Muscle of leg (tissue), 11 donors: ENCODE data around the gene GGT6. TPM values are rescaled to one million over a fixed set of nuclear protein-coding genes. Genes with fewer than 3 reads are reported as not detected.
A peak's percentile ranks its signal among the peaks of the same experiment; 100 is the strongest.

ENCODE experiments used
- DNase-seq: peaks from one replicate; pipeline ENCODE4 v3.0.0; 2013
- H3K27ac ChIP-seq: one replicate; pipeline ENCODE4 v1.5.1; 2013; ENCODE audit warnings: mild to moderate bottlenecking, low read length, control low read depth
- H3K27me3 ChIP-seq: one replicate; pipeline ENCODE4 v1.6.1; 2013; ENCODE audit warnings: low read length; ENCODE audit not compliant: control insufficient read depth, insufficient read depth
- H3K36me3 ChIP-seq: one replicate; pipeline ENCODE4 v1.6.1; 2013; ENCODE audit warnings: low read length; ENCODE audit not compliant: control insufficient read depth, insufficient read depth
- H3K4me1 ChIP-seq: one replicate; pipeline ENCODE4 v1.6.1; 2013; ENCODE audit warnings: low read length; ENCODE audit not compliant: control insufficient read depth, insufficient read depth
- H3K4me3 ChIP-seq: one replicate; pipeline ENCODE4 v1.5.1; 2013; ENCODE audit warnings: low read length, control low read depth
- H3K9me3 ChIP-seq: replicated peaks from 2 replicates; pipeline ENCODE4 v1.6.1; 2013; ENCODE audit warnings: low read depth, low read length; ENCODE audit not compliant: control insufficient read depth
- WGBS: methylation state at CpG from one replicate; pipeline ENCODE4 v1.1.5; 2013; ENCODE audit warnings: missing lambda C conversion rate; ENCODE audit not compliant: insufficient coverage; 5-methylcytosine and 5-hydroxymethylcytosine counted together
- polyA plus RNA-seq, 8 donors: library from polyadenylated mRNA; unstranded; fragments of 120-200 nt; gene quantifications; one replicate each; pipeline versions ENCODE4 v1.2.1 to v1.2.3, GENCODE V29; 2013; ENCODE audit warnings: inconsistent platforms in 1 of 8, low replicate concordance in 1 of 8; ENCODE audit not compliant: insufficient read length in 8 of 8, insufficient read depth in 1 of 8
- total RNA-seq: library from RNA; stranded (reverse); fragments of 120-200 nt; gene quantifications from one replicate; pipeline ENCODE4 v1.2.4, GENCODE V29; 2013

Gene GGT6
- total and polyA plus RNA-seq, 9 donors = 0.04 to 3.2 (median 0.10) TPM

DNA sequence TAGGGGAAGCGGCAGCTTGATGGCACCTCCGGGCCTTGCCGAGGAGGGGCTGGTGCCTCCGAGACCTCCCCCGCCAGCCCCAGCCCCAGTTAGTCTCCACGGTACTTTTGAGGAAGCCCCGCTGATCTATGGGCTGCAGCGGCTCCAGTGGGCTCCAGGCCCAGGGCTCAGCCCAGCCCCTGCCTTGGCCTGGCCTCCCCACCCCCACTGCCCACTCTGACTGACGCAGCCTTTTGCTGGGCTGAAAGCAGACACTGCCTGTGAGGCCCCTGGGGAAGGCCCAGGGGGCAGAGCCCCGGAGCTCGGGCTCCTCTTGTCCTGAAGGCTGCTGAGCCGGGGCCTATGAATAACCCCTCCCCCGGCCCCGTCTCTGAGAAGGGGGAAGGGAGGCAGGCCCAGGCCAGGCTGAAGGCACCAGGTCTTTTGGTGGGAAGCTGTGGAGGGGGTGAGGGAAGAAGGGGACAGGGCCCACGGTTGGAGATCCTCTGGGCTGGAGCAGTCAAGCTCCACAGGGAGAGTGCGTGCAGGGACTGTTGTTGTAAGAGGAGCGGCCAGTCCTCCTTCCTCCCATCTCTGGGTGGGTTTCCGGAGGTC is 16.4 kb upstream of the GGT6 start:
- H3K4me1 ChIP-seq = peaks cover 29% of the 10 kb centered on the region
- no peaks in the 10 kb centered on the region for H3K36me3 ChIP-seq
- no peaks in the 10 kb centered on the region for H3K9me3 ChIP-seq
- peak; percentile 62 for DNase-seq
- 21% methylated on average over 14 of the region's 18 CpGs for WGBS
- H3K27me3 ChIP-seq = peaks cover 2% of the 10 kb centered on the region
- peak overlapping the region; percentile 80 for H3K27ac ChIP-seq
- no peak overlapping the region for H3K4me3 ChIP-seq

DNA sequence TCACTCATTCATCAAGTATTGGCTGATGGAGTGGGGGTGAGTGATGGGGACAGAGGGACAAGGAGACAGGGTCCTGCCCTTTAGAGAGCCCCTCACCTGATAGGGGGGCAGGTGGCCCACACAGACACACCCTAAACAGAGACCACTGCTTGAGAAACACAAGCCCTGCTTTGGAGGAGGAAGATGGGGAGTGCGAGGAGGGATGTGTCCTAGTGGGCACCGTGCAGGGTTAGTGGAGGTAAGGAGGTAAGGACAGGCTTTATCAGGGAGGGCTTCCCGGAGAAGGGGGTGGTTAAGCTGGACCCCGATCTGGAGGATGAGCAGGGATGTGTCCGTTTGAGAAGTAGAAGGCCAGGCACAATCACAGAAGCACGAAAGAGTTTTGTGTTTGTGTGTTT is 15.8 kb upstream of the GGT6 start:
- Histone ChIP-seq H3K4me3 (no peak overlapping the region), H3K4me1 (peaks cover 29% of the 10 kb centered on the region), H3K27me3 (no peaks in the 10 kb centered on the region), H3K27ac (peak overlapping the region; percentile 80), H3K36me3 (no peaks in the 10 kb centered on the region), H3K9me3 (no peaks in the 10 kb centered on the region)
- WGBS = 59% methylated on average over 6 of the region's 6 CpGs
- no peak for DNase-seq

DNA sequence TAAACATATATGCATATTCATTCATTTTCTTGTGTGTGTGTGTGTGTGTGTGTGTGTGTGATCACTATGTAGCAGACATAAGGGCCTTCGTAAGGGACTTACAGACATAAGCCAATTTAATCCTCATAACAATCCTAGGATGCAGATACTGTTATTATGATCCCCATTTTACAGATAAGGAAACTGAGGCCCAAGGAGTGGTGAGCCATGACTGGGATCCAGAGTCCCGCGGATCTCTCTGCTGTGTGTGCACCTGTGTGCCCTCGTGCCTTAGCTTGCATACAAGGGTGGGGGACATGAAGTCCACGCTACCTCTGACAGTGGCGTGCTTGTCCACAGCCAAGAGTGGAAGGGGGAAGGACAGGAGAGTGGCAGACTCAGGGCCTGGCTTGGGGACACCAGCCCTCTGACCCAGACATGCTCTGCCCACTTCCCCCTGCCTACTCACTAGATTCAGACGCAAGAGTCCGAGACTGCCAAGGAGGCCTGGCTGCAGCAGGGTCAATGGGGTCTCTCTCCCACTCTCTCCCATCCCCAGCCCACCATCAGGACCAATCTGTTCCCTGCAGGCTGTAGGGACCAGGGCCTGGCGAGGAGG is 14.2 kb upstream of the GGT6 start:
- H3K4me1 ChIP-seq = peaks cover 29% of the 10 kb centered on the region
- WGBS = 100% methylated on average over 5 of the region's 9 CpGs
- DNase-seq = no peak

DNA sequence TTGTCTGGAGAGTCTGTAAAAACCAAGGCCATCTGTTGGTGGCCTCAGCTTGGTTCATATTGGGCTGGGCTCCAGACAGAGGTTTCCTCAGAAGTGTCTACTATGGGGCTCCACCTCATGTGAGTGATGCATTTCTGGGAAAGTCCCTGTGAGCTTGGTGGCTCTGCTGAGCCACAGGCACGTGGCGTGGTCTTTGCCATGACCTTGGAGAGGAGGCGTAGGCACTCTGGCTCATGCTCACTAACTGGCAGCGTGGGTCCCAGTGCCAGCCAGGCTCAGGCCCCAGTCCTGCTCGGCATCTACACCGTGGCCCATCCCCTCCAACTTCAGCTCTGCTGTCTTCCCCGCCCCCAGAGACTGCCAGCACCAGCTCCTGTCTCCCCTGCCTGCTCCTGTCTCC is 13.3 kb upstream of the GGT6 start:
- WGBS = 56% methylated on average over 6 of the region's 7 CpGs
- H3K27ac ChIP-seq = no peak overlapping the region
- no peaks in the 10 kb centered on the region for H3K36me3 ChIP-seq
- no peak overlapping the region for H3K4me3 ChIP-seq
- no peak for DNase-seq
- no peaks in the 10 kb centered on the region for H3K27me3 ChIP-seq
- no peaks in the 10 kb centered on the region for H3K9me3 ChIP-seq
- H3K4me1 ChIP-seq = peaks cover 29% of the 10 kb centered on the region

More for the DNA sequence above, 14.2 kb upstream of the GGT6 start:
- Histone ChIP-seq H3K36me3 (no peaks in the 10 kb centered on the region), H3K27me3 (no peaks in the 10 kb centered on the region), H3K27ac (no peak overlapping the region), H3K9me3 (no peaks in the 10 kb centered on the region), H3K4me3 (no peak overlapping the region)

DNA sequence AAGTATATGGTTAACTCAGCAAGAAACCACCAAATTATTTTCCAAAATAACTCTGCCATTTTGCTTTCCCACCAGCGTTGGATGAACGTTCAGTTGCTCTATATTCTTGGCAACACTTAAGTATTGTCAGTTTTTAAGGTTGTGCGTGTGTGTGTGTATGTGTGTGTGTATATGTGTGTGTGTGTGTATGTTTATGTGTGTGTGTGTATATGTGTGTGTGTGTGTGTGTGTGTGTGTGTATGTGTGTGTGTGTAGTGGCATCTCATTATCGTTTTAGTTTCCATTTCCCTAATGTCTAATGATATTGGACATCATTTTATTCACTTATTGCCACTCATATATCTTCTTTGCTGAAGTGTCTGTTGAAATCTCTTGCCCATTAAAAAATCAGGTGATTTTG is 12.7 kb upstream of the GGT6 start:
- DNase-seq = no peak
- Histone ChIP-seq H3K4me1 (peaks cover 29% of the 10 kb centered on the region), H3K36me3 (no peaks in the 10 kb centered on the region), H3K27ac (no peak overlapping the region), H3K27me3 (no peaks in the 10 kb centered on the region), H3K9me3 (no peaks in the 10 kb centered on the region), H3K4me3 (no peak overlapping the region)
- WGBS = 80% methylated on average over 1 of the region's 4 CpGs

DNA sequence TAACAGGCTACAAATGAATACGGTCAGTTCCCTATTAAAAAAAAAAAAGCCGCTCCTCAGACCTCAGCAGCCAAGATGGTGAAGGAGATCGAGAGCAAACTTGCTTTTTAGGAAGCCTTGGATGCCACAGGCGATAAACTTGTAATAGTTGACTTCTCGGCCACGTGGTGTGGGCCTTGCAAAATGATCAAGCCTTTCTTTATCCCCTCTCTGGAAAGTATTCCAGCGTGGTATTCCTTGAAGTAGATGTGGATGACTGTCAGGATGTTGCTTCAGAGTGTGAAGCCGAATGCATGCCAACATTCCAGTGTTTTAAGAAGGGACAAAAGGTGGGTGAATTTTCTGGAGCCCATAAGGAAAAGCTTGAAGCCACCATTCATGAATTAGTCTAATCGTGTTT is 11.8 kb upstream of the GGT6 start:
- H3K9me3 ChIP-seq = no peaks in the 10 kb centered on the region
- H3K4me3 ChIP-seq = no peak overlapping the region
- H3K36me3 ChIP-seq = no peaks in the 10 kb centered on the region
- no peaks in the 10 kb centered on the region for H3K27me3 ChIP-seq
- WGBS = 47% methylated on average over 2 of the region's 9 CpGs
- no peak for DNase-seq
- peaks cover 22% of the 10 kb centered on the region for H3K4me1 ChIP-seq
- H3K27ac ChIP-seq = no peak overlapping the region

DNA sequence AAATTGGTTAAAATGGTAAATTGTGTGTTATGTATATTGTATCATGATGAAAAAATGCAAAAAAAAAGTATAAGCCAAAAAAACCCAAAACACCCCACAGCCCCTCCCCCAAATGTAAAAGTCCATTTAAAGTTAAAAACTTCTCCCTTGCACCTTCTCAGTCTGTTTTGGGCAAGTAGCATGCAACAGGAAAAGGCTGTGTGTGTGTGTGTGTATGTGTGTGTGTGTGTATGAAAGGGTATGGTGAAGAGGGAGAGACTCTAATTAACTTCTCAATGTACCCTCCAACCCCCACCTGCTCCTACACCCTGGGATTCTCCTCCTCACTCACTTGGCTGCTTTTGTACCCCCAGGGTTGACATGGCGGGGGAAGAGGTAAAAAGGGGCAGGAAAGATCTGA is 9.2 kb upstream of the GGT6 start:
- DNase-seq = no peak
- Histone ChIP-seq H3K27me3 (no peaks in the 10 kb centered on the region), H3K27ac (no peak overlapping the region), H3K4me3 (no peak overlapping the region), H3K4me1 (peaks cover 9% of the 10 kb centered on the region), H3K36me3 (no peaks in the 10 kb centered on the region), H3K9me3 (no peaks in the 10 kb centered on the region)
- WGBS = no CpG with 5 or more reads among the region's 1 CpG

DNA sequence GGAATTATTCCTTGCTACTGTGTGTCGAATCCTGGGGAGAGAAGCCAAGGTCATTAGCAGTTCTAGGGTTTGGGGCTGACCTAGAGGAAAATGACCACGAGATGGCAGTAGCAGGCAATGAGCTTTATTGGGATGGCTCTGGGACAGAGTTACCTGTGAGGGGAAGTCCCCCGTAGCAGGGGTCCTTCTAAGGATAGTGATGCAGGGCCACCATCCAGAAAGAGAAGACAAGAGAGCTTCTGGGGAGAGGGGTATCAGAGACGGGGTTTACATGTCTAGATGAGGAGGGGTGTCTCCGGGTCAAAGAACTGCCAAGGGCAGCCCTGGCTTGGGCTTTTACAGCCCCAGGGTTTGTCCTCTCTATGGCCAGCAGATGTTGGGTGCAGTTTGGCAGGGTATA is 6.4 kb upstream of the GGT6 start:
- DNase-seq = peak; percentile 77
- Histone ChIP-seq H3K27me3 (no peaks in the 10 kb centered on the region), H3K4me3 (no peak overlapping the region), H3K4me1 (peaks cover 7% of the 10 kb centered on the region), H3K36me3 (no peaks in the 10 kb centered on the region), H3K9me3 (no peaks in the 10 kb centered on the region), H3K27ac (no peak overlapping the region)
- 4% methylated on average over 3 of the region's 5 CpGs for WGBS

DNA sequence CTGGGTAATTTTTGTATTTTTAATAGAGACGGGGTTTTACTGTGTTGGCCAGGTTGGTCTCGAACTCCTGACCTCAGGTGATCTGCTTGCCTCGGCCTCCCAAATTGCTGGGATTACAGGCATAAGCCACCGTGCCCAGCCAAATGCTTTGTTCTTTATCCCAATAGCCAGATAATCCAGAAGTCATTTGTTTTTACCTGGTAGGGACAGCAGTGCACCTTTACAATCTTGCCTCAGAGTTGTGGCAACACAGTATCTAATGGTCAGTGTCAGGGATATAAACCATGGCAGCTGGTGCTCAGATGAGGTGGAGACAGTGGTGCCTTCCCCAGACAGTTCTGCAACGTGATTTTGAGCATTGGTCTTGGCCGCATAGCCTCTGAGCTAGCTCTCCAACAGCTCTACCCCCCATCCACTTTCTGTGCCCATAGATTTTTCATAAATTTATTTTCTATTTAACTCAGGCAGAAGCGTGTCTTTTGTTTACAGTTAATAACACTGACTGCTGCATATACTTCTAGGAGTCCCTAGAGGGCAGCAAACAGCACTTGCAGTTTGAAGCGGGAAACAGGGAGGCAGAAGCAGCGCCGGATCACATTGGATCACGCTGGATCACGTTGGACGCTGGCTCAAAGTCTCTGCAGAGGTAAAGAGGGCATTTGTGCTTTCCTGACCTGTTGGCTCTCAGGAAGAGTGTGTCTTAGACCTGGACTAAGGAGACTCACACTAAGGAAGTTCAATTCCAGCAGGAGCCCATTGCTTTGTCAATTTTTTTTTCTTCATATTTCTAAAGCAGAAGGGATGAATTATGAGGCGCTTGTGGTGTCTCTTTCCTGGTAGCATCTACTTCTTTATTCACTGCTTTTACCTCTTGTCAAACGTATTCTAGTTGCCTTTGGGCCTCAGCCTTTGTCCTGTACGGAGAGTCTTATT is 5.1 kb upstream of the GGT6 start:
- no peaks in the 10 kb centered on the region for H3K36me3 ChIP-seq
- H3K4me1 ChIP-seq = peaks cover 7% of the 10 kb centered on the region
- no peak overlapping the region for H3K27ac ChIP-seq
- no peaks in the 10 kb centered on the region for H3K9me3 ChIP-seq
- no peak overlapping the region for H3K4me3 ChIP-seq
- H3K27me3 ChIP-seq = no peaks in the 10 kb centered on the region
- peak; percentile 86 for DNase-seq
- 29% methylated on average over 13 of the region's 16 CpGs for WGBS
